ENCODE measurements around the gene ZNF716.
"Not testable (repeated sequence)": the region's sequence is repeated elsewhere in the genome, so short reads cannot be mapped to it uniquely, and the experiment has no call there.

- not testable (repeated sequence) for TF ChIP-seq CTCF (conservative IDR thresholded peaks at IDR 0.05 in 1 of 2, IDR thresholded peaks at IDR 0.05 in 1 of 2; ENCODE audit: extremely low read depth in 1 of 2, insufficient read depth in 1 of 2, low read depth in 1 of 2, low read length in 2 of 2); EZH2 (IDR thresholded peaks at IDR 0.05; ENCODE audit: borderline replicate concordance, low read length)
Measured at GRCh38 chr7:57469186-57469828, 19.3 kb downstream of the ZNF716 start.
